Stimulated activated CD4-positive, alpha-beta T cell treated with anti-CD3 and anti-CD28 coated beads, Interleukin-1b, Interleukin-23, amount 100 ng/mL, for 24 hours (primary cell): Measurements from ENCODE around the gene RAB4B.
"Not testable (repeated sequence)": the region's sequence is repeated elsewhere in the genome, so short reads cannot be mapped to it uniquely, and the experiment has no call there.

Source experiments
- DNase-seq, 4 experiments: peaks; one replicate each; pipeline ENCODE4 v3.0.0-alpha.2; 2020; ENCODE audit warnings: low read depth in 4 of 4, low spot score in 1 of 4

Gene RAB4B

DNA sequence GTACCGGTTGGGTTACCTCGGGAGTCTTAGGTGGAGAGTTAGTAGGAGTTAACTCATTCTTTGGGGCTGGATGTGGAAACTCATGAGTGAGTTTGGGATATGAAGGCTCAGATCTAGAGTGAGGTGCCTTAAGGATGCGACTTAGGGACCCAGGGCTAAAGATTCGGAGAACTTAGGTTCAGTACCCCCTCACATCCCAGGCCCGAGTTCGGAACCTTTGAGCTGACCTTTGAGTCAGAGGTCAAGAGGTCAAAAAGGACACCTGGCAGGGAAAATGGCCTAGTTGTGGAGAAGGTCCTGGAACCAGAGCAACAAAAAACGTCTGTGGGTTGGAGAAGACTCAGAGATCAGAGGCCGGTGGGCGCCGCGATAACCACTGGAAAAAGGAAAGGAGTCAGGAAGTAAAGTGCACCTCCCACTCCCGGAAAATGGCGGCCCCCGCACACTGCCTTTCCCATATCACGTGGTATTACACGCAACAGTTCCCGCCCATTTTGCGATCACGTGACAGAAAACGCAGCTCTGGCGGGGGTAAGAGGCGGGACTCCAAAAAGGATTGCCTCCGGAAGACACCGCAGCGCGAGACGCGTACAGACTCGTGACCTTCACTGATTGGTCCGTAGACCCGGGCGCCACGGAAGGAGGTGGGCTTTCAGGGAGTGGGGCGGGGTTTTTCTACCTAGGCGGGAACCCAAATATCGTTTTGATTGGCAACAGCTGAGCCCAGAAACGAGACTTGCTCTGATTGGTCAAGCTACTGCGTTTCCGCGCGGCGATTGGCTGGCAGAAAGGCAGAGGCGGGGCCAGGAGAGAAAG lies 27.8 kb upstream of the RAB4B start, which contains the start of gene ACTMAP:
Gene ACTMAP (minus strand): TSS at position 420 of the 816 bp plus-strand sequence. CDS start 674 bp downstream, outside the sequence.
- peak; percentile 95 to 99 (median 98) for DNase-seq

DNA sequence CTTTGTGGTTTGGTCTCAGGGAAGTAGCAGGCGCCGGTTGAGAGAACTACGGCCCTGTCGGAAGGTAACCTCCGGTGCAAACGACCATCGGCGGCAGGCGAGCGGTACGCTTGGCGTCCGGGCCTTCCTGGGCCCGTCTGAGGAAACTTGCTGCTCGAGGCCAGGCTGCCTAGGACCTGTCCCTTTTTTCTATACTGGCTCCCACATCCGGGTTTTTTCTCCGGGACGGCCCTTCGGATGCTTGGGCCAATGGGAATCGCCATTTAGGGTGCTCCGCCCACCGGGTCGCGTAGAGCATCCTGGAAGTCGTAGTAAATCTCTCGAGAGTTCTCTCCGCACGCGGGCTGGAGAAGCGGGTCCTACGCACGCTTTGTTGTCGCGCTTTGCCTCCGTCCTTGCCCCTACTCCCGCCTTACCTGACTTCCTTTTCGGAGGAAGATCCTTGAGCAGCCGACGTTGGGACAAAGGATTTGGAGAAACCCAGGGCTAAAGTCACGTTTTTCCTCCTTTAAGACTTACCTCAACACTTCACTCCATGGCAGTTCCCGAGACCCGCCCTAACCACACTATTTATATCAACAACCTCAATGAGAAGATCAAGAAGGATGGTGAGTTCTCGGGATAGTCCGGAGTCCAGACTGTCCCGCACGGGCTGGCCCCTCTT lies 27.0 kb upstream of the RAB4B start, which contains the start of gene SNRPA:
Gene SNRPA (plus strand): TSS at position 330 of the 664 bp plus-strand sequence. CDS start 206 bp downstream, at position 536.
- DNase-seq, result peak; percentile 85 to 96 (median 92)

DNA sequence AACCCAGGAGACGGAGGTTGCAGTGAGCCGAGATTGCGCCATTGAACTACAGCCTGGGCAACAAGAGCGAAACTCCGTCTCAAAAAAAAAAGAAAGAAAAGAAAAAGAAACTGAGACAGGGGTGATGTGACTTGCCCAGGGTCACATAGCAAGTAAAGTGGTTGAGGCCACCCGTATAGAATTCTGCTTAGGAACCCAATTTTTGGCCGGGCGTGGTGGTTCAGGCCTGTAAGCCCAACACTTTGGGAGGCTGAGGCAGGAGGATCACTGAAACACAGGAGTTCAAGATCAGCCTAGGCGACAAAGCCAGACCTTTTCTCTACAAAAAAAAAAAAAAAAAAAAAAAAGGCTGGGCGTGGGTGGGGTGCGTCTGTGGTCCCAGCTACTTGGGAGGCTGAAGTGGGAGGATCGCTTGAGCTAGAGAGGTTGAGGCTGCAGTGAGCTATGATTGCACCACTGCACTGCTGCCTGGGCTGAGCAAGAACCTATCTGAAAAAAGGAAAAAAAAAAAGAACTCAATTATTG lies 25.7 kb upstream of the RAB4B start:
- no peak for DNase-seq

DNA sequence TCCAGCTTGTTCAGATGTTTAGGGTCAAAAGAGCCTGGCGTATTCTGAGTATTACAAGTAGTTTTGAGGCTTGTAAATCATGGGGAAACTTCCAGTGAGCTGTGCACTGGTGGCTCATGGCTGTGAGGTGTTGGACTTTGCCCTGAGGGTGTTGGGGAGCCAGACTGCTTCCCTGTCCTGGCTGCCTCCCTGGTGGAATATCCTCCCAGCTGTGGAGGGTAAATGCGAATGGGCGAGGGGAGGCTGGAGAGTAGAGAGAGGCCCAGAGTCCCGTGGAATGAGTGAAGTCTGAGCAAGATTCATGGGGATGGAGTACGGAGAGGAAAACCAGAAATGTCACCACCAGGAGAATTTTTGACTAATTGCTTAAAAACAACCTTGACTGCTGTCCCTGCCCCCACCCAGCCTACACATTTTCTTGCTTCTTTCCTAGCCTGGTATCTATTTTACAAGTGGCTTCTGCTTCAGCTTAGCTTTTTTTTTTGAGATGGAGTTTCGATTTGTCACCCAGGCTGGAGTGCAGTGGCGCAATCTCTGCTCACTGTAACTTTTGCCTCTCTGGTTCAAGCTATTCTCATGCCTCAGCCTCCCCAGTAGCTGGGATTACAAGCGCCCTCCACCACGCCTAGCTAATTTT lies 23.3 kb upstream of the RAB4B start:
- peak in 3 of 4 experiments; percentile 45 to 68 (median 45) for DNase-seq

DNA sequence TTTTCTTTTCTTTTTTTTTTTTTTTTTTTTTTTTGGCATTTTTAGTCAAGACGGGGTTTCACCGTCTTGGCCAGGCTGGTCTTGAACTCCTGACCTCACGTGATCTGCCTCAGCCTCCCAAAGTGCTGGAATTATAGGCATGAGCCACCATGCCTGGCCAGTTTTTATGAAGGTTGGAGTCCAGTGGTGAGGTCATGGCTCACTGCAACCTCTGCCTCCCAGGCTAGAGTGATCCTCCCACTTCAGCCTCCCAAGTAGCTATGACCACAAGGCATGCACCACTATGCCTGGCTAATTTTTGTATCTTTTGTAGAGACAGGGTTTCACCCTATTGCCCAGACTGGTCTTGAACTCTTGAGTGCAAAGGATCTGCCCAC lies 22.8 kb upstream of the RAB4B start:
- DNase-seq, result no peak

DNA sequence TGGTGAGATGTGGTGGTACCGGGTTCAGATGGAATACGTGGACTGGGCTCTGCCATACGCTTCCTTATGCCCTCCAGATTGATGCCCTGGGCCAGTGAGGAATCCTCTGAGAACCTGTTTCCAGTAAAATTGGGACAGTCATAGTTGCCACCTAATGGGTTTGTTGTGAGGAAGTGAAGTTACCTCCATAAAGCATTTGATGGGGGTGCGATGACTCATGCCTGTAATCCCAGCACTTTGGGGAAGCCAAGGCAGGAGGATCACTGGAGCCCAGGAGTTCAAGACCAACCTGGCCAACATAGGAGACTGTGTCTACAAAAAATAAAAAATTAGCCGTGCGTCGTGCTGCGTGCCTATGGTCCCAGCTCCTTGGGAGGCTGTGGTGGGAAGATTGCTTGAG lies 22.3 kb upstream of the RAB4B start:
- no peak for DNase-seq

DNA sequence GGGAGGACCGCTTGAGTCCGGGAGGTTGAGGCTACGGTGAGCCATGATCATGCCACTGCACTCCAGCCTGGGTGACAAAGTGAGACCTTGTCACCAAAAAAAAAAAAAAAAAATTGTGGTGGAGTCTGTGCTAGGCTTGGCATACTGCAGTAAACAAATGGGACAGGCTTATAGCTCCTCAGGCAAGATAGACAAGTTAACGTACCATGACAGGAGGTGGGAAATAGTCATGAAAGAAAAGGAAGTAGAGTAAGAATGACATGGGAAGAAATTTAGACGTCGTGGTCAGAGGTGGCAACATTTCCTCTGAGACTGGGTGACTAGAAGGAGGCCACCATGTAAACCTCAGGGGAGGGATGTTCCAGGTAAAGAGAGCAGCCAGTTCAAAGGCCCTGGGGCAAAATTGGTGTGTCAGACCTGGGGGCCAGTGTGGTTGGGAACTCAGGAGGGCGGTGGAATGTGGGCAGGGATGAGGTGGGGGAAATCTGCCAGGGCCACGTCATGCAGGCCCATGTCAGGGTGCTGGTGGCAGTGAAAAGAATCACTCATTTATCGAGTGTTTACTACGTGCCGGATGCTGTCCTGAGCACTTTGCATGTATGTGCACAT lies 21.4 kb upstream of the RAB4B start:
- no peak for DNase-seq

DNA sequence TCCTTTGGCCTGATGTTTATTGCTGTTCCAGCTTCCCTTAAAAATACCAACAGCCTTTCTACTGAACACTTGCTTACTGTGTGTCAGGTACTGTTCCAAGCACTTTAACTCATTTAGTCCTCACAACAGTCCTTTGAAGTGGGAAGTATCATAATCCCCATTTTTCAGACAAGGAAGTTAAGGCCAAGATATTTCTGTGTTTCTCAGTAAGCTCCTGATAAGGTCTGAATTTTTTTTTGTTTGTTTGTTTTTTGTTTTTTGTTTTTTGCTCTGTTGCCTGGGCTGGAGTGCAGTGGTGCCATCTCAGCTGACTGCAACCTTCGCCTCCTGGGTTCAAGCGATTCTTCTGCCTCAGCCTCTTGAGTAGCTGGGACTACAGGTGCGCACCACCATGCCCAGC lies 19.6 kb upstream of the RAB4B start:
- no peak for DNase-seq

DNA sequence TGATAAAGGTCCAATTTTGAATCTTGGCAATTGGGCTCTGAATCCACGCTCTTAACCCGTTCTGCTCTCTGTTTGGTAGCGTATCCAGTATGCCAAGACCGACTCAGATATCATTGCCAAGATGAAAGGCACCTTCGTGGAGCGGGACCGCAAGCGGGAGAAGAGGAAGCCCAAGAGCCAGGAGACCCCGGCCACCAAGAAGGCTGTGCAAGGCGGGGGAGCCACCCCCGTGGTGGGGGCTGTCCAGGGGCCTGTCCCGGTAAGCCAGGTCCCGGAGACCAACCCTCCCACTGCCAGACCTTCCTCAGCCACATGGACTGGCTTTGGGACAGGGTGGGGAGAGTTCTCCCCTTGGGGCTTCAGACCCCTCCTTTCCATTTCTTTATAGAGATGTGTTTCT lies 18.7 kb upstream of the RAB4B start:
- DNase-seq, result no peak

DNA sequence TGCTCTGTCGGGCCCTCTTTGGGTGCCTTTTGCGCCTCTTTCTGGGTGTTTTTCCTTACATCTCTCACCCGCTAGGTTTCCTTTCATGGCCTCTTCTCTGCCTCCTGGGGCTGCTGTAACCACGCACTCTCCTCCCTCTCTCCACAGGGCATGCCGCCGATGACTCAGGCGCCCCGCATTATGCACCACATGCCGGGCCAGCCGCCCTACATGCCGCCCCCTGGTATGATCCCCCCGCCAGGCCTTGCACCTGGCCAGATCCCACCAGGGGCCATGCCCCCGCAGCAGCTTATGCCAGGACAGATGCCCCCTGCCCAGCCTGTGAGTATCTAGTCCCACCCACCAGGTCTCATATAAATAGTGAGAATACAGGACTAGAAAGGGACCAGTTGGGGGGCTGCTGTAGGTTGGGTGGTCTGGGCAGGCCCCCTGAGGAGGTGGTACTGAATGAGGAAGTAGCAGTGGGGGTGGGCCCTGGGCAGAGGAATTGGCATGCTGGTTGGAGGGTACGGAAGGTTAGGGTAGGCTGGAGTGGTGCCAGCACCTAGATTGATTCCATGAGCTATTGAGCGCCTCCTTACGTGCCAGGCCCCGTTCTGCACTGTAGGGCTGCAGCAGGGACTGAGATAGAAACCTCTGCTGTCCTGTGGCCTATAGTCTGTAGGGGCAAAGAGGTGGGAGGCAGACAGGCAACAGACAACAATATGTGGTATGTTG lies 15.1 kb upstream of the RAB4B start:
- DNase-seq, result no peak

DNA sequence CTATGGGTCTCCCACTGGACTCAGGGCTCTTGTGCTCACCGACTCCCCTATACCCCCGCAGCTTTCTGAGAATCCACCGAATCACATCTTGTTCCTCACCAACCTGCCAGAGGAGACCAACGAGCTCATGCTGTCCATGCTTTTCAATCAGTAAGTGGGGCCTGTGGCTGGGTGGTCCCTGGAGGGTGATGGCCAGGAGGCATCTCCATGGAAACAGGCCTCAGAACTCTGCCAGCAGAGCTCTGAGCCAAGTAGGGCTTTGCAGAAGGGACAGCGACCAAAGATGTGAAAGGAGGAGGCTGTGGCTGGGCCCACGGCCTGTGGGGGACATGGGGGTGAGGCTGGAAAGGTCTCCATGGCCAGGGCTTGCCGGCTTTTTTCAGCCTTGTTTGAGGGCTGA lies 14.5 kb upstream of the RAB4B start:
- no peak for DNase-seq

DNA sequence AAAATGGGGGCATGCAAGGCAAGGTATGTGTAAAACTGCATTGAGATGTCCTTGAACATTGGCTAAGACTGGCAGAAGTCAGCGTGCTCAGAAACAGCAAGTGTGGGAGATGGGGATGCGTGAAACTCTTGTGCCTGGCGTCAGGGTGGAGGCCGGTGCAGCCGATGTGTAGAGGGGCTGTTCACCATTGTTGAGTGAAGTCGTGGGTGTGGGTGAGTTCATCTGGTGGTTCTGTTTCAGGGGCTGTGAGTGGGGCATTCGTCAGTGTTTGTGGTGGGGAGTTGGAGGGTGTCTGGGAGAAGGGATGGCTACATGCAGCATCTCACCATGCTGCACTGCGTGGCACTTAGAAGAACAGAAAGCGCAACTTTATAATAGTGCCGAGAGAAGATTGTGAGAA lies 14.1 kb upstream of the RAB4B start:
- no peak for DNase-seq

DNA sequence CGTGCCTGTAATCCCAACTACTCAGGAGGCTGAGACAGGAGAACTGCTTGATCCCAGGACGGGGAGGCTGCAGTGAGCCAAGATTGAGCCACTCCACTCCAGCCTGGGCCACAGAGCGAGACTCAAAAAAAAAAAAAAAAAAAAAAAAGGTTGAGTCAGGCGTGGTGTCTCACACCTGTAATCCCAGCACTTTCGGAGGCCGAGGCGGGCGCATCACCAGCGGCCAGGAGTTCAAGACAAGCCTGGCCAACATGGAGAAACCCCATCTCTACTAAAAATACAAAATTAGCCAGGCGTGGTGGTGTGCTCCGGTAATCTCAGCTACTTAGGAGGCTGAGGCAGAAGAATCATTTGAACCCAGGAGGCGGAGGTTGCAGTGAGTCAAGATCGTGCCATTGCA lies 11.7 kb upstream of the RAB4B start:
- DNase-seq, result not testable (repeated sequence)

DNA sequence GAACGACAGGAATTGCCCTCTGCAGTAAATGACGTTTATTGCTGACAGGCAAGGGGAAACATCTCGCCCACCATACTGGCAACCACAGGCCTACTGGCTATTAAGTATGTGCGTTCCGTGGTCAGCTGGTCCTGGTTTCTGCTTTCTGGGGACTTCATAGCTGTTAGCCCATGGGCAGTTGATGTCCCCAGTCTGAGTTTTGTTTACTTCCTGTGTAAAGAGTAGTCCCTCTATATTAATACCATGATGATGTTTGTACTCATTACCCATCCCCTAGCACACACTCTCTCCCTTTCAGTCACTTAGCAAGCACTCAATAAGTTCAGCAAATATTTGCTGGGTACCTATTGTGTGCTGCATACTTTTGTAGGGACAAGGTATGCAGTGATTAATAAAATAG lies 9.2 kb upstream of the RAB4B start:
- DNase-seq, result no peak

DNA sequence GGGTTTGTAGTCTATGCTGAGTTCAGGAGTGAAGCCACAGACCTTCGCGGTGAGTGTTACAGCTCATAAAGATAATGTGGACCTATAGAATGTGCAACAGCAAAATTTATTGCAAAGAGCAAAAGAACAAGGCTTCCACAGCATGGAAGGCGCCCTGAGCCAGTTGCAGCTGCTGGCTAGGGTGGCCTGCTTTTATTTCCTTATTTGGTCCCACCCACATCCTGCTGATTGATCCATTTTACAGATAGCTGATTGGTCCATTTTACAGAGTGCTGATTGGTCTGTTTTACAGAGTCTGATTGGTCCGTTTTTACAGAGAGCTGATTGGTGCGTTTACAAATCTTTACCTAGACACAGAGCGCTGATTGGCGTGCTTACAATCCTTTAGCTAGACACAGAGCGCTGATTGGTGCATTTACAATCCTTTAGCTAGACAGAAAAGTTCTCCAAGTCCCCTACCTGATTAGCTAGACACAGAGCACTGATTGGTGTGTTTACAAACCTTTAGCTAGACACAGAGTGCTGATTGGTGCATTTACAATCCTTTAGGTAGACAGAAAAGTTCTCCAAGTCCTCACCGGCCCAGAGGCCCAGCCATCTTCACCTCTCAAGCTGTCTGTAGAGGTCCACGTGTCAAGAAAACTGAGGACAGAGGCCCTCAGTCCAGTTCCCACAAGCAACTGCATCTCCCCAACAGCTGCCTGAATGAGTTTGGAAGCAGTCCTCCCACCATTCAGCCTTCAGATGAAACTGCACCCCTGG lies 6.8 kb upstream of the RAB4B start:
- not testable (repeated sequence) for DNase-seq

DNA sequence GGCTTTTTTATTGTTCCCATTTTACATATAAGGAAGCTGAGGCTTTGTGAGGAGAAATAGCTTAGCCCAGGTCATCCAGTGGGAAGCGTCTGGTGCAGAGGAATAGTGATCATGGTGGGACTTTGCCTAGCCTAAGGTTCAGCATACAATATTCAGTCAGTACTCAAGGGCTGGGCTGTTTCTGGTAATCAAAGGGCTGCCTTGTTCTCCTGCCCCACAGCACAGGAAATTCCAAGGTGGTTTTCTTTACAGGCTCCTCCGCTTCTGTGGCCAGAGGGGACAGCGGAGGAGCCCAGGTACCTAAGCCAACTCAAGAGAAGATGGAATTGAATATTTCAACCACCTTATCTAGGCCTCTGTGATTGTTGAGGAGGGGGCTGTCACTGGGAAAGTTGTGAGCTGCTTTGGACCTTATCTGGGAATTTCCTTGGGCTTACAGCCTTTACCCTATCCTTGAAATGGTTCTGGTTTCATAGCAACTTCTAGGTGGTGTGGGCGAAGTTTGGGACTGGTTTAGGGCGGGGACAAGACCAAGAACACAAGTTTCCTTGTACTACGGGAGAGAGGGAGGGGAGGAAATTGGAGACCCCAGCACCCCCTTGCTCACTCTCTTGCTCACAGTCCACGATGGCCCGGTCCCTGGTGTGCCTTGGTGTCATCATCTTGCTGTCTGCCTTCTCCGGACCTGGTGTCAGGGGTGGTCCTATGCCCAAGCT lies 3.0 kb upstream of the RAB4B start, which contains the start of gene MIA:
Gene MIA (plus strand): TSS at position 606 of the 716 bp plus-strand sequence. CDS start 22 bp downstream, at position 628.
- DNase-seq, result no peak

DNA sequence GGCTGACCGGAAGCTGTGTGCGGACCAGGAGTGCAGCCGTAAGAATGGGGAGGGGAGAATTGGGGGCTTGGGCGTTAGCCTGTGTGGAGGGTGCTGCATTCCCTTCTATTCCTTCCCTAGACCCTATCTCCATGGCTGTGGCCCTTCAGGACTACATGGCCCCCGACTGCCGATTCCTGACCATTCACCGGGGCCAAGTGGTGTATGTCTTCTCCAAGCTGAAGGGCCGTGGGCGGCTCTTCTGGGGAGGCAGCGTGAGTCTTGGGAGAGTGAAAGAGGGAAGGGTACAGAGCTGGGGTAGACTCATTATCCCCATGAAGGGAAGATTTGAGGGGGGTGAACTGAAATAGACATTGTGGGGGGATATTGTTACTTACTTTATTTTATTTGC lies 2.4 kb upstream of the RAB4B start:
- no peak for DNase-seq

DNA sequence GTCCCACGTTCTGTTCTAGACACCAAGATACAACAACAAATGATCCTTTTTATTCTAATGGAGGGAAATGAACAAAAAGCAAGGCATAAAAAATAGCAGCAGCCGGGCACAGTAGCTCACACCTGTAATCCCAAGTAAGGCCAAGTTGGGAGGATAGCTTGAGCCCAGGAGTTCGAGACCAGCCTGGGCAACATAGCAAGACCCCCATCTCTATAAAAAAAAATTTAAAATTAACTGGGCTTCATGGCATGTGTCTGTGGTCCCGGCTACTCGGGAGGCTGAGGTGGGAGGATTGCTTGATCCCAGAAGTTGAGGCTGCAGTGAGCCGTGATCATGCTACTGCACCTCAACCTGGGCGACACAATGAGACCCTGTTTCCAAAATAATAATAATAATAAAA lies 1.7 kb upstream of the RAB4B start:
- DNase-seq, result no peak
